AG10803 (cell line): Measurements from ENCODE around the gene CAB39L.
A peak's percentile ranks its signal among the peaks of the same experiment; 100 is the strongest.

Source experiments
- DNase-seq: peaks from one replicate; pipeline ENCODE4 v3.0.0; 2010; ENCODE audit warnings: low read depth
- H3K4me3 ChIP-seq: 2 replicates; pipeline ENCODE4 v1.5.1; 2011; ENCODE audit warnings: mild to moderate bottlenecking, low read length, control low read depth
- CTCF ChIP-seq: conservative IDR thresholded peaks from 2 replicates; pipeline ENCODE4 v1.5.1; 2011; ENCODE audit warnings: mild to moderate bottlenecking, low read length, control low read depth, inconsistent platforms

CAB39L gene

GRCh38 chr13:49464621-49465325, 20.9 kb upstream of the CAB39L start:
- DNase-seq = no peak
- TF ChIP-seq CTCF = no peak
- no peak overlapping the region for H3K4me3 ChIP-seq

- DNase-seq = no peak
- no peak for TF ChIP-seq CTCF
- H3K4me3 ChIP-seq = no peak overlapping the region
Observed at GRCh38 chr13:49464085-49464484, 20.2 kb upstream of the CAB39L start.

GRCh38 chr13:49459580-49459979, 15.7 kb upstream of the CAB39L start:
- no peak for DNase-seq
- H3K4me3 ChIP-seq = no peak overlapping the region
- TF ChIP-seq CTCF = no peak

- no peak for TF ChIP-seq CTCF
- H3K4me3 ChIP-seq = no peak overlapping the region
- DNase-seq = peak; percentile 71
Observed at GRCh38 chr13:49457221-49457620, 13.4 kb upstream of the CAB39L start.

- H3K4me3 ChIP-seq = no peak overlapping the region
- TF ChIP-seq CTCF = no peak
- DNase-seq = no peak
Observed at GRCh38 chr13:49456156-49456555, 12.3 kb upstream of the CAB39L start.

- DNase-seq = no peak
- TF ChIP-seq CTCF = no peak
- H3K4me3 ChIP-seq = no peak overlapping the region
Observed at GRCh38 chr13:49455007-49455398, 11.1 kb upstream of the CAB39L start.

GRCh38 chr13:49454388-49455006, 10.6 kb upstream of the CAB39L start:
- no peak overlapping the region; the same call in 1 of the 2 replicates for H3K4me3 ChIP-seq
- no peak for TF ChIP-seq CTCF
- peak; percentile 70 for DNase-seq
